Nephron progenitor cell (in vitro differentiated cells): ENCODE data around the gene NFIA.

ENCODE experiments used
- DNase-seq: peaks from one replicate; pipeline ENCODE4 v3.0.0; 2021
- H3K27ac Mint-ChIP-seq: 2 replicates; pipeline ENCODE4 v1.8.0; 2021; ENCODE audit warnings: mild to moderate bottlenecking, moderate library complexity, mixed read lengths
- H3K27me3 Mint-ChIP-seq: 2 replicates; pipeline ENCODE4 v1.8.0; 2021; ENCODE audit warnings: mild to moderate bottlenecking, low read depth, mixed read lengths; ENCODE audit not compliant: poor library complexity
- H3K36me3 Mint-ChIP-seq: 2 replicates; pipeline ENCODE4 v1.8.0; 2021; ENCODE audit warnings: low read depth, mixed read lengths
- H3K4me1 Mint-ChIP-seq: 2 replicates; pipeline ENCODE4 v1.8.0; 2021; ENCODE audit warnings: mixed read lengths
- H3K4me3 Mint-ChIP-seq: 2 replicates; pipeline ENCODE4 v1.8.0; 2021; ENCODE audit warnings: mild to moderate bottlenecking, moderate library complexity, mixed read lengths
- H3K9me3 Mint-ChIP-seq: 2 replicates; pipeline ENCODE4 v1.8.0; 2021; ENCODE audit warnings: mild to moderate bottlenecking, moderate library complexity, mixed read lengths
- TF ChIP-seq, protein P1 (sequence below): fragments of 200-600 bp; sonication (generic); IDR thresholded peaks from 2 replicates; pipeline ENCODE4 v1.5.0; 2021; ENCODE audit warnings: antibody characterized with exemption

Gene NFIA

DNA sequence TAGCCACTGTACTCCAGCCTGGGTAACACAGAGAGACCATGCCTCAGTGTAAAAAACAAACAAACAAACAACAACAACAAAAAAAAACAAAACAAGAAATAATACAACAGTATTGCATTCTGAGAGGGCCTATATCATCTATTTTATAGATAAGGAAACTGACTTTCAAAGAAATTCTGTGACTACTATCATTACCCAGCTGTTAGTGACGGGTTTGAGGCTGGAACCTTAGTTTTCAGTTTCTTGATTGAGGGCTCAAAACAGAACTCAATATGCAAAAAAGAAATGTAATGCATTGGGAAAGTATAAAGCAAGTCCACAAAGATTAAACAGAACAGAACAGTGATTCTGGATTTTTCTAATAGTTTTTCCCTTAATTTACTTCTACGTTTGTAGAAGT lies 149.4 kb downstream of the NFIA start:
- Mint-ChIP-seq H3K27me3 (peaks cover 4% of the 10 kb centered on the region), H3K9me3 (no peaks in the 10 kb centered on the region), H3K36me3 (no peaks in the 10 kb centered on the region), H3K27ac (no peak overlapping the region), H3K4me1 (peaks cover 5% of the 10 kb centered on the region), H3K4me3 (no peak overlapping the region)
- TF ChIP-seq, protein P1, sequence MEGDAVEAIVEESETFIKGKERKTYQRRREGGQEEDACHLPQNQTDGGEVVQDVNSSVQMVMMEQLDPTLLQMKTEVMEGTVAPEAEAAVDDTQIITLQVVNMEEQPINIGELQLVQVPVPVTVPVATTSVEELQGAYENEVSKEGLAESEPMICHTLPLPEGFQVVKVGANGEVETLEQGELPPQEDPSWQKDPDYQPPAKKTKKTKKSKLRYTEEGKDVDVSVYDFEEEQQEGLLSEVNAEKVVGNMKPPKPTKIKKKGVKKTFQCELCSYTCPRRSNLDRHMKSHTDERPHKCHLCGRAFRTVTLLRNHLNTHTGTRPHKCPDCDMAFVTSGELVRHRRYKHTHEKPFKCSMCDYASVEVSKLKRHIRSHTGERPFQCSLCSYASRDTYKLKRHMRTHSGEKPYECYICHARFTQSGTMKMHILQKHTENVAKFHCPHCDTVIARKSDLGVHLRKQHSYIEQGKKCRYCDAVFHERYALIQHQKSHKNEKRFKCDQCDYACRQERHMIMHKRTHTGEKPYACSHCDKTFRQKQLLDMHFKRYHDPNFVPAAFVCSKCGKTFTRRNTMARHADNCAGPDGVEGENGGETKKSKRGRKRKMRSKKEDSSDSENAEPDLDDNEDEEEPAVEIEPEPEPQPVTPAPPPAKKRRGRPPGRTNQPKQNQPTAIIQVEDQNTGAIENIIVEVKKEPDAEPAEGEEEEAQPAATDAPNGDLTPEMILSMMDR, result no peak
- DNase-seq, result no peak

DNA sequence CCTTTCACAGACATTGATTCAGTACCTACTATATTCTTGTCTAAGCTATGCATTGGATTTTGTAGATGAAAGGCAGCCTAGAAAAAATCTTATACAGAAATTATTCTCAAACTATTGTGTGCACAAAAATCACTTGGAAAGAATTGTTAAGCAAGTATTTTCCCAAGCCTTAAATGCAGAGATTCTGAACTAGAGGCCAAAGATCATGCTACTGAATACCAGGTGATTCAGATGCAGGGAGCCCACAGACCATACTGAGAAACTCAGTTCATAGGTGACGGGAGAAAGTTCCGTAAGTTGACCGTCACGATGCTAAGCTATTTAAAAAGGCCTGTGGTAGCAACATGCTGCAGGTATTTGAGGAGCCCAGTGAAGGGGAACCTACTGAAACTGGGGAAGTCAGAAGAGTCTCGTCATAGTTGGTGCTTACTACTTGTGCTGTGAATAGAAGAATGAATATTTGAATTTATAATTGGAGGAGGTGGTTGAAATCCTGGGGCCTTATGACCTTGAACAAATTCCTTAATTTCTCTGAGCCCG lies 150.8 kb downstream of the NFIA start:
- Mint-ChIP-seq H3K4me3 (no peak overlapping the region), H3K9me3 (no peaks in the 10 kb centered on the region), H3K4me1 (peaks cover 9% of the 10 kb centered on the region), H3K27ac (no peak overlapping the region), H3K36me3 (no peaks in the 10 kb centered on the region), H3K27me3 (peaks cover 3% of the 10 kb centered on the region)
- DNase-seq, result no peak
- TF ChIP-seq, protein P1, result no peak

DNA sequence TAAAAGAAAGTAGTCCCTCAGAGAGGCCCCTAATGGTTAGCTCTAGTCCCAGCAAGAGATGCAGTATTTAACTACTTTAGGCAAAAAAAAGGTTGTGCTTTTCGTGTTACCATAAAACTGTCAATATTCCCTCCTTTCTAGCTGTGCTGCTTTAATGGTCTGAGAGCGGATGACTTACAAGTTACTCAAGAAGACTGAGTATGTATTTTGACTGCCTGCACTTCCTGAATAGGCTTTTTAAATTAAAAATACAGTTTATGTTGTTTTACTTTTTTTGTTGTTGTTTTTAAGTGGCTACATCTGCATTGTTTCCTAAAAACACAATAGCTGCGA lies 152.2 kb downstream of the NFIA start:
- Mint-ChIP-seq H3K27ac (no peak overlapping the region), H3K9me3 (no peaks in the 10 kb centered on the region), H3K27me3 (no peaks in the 10 kb centered on the region), H3K4me1 (peaks cover 14% of the 10 kb centered on the region), H3K36me3 (no peaks in the 10 kb centered on the region), H3K4me3 (no peak overlapping the region)
- DNase-seq, result no peak
- TF ChIP-seq, protein P1, result no peak

DNA sequence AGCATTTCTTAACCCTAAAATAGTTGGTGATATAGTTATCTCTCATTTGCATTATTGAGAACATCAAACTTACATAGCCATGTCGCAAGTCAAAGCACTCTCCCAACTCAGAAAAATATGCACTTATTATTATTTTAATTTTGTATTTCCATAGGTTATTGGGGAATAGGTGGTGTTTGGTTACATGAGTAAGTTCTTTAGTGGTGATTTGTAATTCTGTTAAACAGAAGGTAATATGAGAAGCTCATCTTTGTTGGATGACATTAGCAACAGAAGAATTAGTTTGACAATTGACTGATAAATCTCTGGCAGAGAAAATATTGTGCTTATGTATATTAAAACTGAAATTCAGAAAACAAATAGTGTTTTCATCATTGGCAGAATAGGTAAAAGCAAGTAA lies 154.8 kb downstream of the NFIA start:
- H3K27ac Mint-ChIP-seq, result no peak overlapping the region
- TF ChIP-seq, protein P1, result no peak
- no peak for DNase-seq
- H3K36me3 Mint-ChIP-seq, result no peaks in the 10 kb centered on the region
- no peak overlapping the region for H3K4me3 Mint-ChIP-seq
- no peaks in the 10 kb centered on the region for H3K9me3 Mint-ChIP-seq
- peaks cover 14% of the 10 kb centered on the region for H3K4me1 Mint-ChIP-seq
- peaks cover 3% of the 10 kb centered on the region for H3K27me3 Mint-ChIP-seq

DNA sequence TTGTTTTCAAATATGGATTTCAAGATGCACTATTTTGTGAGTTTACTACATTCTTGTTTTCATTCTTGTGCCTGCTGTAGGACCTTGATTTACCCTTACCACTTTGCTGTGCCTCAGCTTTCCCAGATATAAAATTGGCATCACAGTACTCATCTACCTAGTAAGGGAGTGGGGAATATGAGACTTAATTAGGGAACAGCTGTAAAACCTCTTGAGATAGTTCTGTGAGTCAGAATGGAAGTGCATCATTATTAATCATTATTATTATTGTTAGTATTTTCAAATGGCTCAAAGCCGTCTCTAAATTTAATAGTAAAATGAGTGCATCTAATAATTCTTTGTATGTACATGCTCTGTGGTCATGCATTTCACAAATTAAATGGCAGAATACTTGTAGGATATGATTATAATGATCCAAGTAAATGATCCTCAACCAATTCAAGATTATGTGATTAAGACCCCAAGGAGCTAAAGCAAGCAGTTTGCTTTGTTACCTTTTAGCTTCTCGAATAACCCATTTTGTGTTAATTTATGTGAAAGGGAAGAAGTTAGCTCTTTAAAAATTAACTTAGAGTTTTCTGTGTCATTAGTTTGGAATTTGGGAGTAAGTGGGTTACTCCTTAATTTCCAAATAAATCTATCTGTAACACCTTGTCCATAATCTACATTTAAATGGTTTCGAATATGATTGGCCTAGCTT lies 155.4 kb downstream of the NFIA start:
- H3K27ac Mint-ChIP-seq, result no peak overlapping the region
- DNase-seq, result no peak

More for the DNA sequence above, 155.4 kb downstream of the NFIA start:
- no peaks in the 10 kb centered on the region for H3K9me3 Mint-ChIP-seq
- peaks cover 4% of the 10 kb centered on the region for H3K27me3 Mint-ChIP-seq
- peaks cover 14% of the 10 kb centered on the region for H3K4me1 Mint-ChIP-seq
- H3K4me3 Mint-ChIP-seq, result no peak overlapping the region
- H3K36me3 Mint-ChIP-seq, result no peaks in the 10 kb centered on the region
- TF ChIP-seq, protein P1, result no peak
